GM23338 (cell line): ENCODE measurements around the gene NR3C1.

Experiments
- CREB1 ChIP-seq: fragments of 250-450 bp; sonication (Bioruptor Pico); IDR thresholded peaks from 2 replicates; pipeline ENCODE4 v1.5.0; 2020; ENCODE audit warnings: low read depth, mild to moderate bottlenecking, moderate library complexity
- EZH2 ChIP-seq: fragments of 200-600 bp; sonication (generic); IDR thresholded peaks from one replicate; pipeline ENCODE4 v1.8.0; 2017; ENCODE audit warnings: antibody characterized with exemption, mild to moderate bottlenecking, low read depth; ENCODE audit not compliant: unreplicated experiment
- EZH2phosphoT487 ChIP-seq: fragments of 200-600 bp; sonication (generic); IDR thresholded peaks from one replicate; pipeline ENCODE4 v1.8.1; 2018; ENCODE audit warnings: antibody characterized with exemption; ENCODE audit not compliant: unreplicated experiment
- JUNB ChIP-seq: IDR thresholded peaks from one replicate; pipeline ENCODE4 v1.6.1; 2016; ENCODE audit warnings: antibody characterized with exemption; ENCODE audit not compliant: unreplicated experiment
- NANOG ChIP-seq: IDR thresholded peaks from 2 replicates; pipeline ENCODE4 v1.6.1; 2016; ENCODE audit warnings: antibody characterized with exemption, borderline replicate concordance
- POLR2AphosphoS5 ChIP-seq: IDR thresholded peaks from 2 replicates; pipeline ENCODE4 v1.6.1; 2016; ENCODE audit warnings: antibody characterized with exemption, low read depth
- STAT1 ChIP-seq: IDR thresholded peaks from one replicate; pipeline ENCODE4 v1.6.1; 2016; ENCODE audit warnings: antibody characterized with exemption; ENCODE audit not compliant: unreplicated experiment
- ZNF114 ChIP-seq: fragments of 250-450 bp; sonication (Bioruptor Pico); IDR thresholded peaks from 2 replicates; pipeline ENCODE4 v1.5.0; 2020; ENCODE audit warnings: mild to moderate bottlenecking, moderate library complexity
- ZNF331 ChIP-seq: fragments of 250-450 bp; sonication (Bioruptor Pico); IDR thresholded peaks from 2 replicates; pipeline ENCODE4 v1.5.0; 2020; ENCODE audit warnings: low read depth, mild to moderate bottlenecking, moderate library complexity
- TF ChIP-seq, protein P1 (sequence below): IDR thresholded peaks from one replicate; pipeline ENCODE4 v1.6.1; 2018; ENCODE audit warnings: antibody characterized with exemption; ENCODE audit not compliant: unreplicated experiment
- TF ChIP-seq, protein P2 (sequence below), 2 experiments: fragments of 200-600 bp in 1 of 2; sonication (generic) in 1 of 2; conservative IDR thresholded peaks; 2 replicates each; pipeline versions ENCODE4 v1.5.1 to v1.6.1; 2016 to 2017; ENCODE audit warnings: antibody characterized with exemption in 2 of 2, low read depth in 2 of 2, mild to moderate bottlenecking in 2 of 2, moderate library complexity in 1 of 2
- TF ChIP-seq, protein P3 (sequence below): IDR thresholded peaks from 2 replicates; pipeline ENCODE4 v1.6.1; 2016; ENCODE audit warnings: antibody characterized with exemption
- TF ChIP-seq, protein P4 (sequence below): fragments of 250-450 bp; sonication (Bioruptor Pico); IDR thresholded peaks from 2 replicates; pipeline ENCODE4 v1.5.0; 2020; ENCODE audit warnings: mild to moderate bottlenecking, moderate library complexity

DNA sequence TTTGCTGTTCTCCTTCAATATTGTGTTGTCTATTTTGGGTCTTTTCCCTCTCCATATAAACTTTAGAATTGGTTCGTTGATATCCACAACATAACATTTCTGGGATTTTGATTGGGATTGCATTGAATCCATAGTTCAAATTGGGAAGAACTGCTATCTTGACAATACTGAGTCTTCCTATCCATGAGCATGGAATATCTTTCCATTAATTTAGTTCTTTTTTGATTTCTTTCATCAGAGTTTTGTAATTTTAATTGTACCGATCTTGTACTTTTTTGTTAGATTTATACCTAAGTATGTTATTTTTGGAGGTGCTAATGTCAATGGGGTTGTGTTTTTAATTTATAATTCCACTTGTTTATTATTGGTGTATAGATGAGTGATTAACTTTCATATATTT is 135.1 kb downstream of the NR3C1 start:
- TF ChIP-seq, protein P1, sequence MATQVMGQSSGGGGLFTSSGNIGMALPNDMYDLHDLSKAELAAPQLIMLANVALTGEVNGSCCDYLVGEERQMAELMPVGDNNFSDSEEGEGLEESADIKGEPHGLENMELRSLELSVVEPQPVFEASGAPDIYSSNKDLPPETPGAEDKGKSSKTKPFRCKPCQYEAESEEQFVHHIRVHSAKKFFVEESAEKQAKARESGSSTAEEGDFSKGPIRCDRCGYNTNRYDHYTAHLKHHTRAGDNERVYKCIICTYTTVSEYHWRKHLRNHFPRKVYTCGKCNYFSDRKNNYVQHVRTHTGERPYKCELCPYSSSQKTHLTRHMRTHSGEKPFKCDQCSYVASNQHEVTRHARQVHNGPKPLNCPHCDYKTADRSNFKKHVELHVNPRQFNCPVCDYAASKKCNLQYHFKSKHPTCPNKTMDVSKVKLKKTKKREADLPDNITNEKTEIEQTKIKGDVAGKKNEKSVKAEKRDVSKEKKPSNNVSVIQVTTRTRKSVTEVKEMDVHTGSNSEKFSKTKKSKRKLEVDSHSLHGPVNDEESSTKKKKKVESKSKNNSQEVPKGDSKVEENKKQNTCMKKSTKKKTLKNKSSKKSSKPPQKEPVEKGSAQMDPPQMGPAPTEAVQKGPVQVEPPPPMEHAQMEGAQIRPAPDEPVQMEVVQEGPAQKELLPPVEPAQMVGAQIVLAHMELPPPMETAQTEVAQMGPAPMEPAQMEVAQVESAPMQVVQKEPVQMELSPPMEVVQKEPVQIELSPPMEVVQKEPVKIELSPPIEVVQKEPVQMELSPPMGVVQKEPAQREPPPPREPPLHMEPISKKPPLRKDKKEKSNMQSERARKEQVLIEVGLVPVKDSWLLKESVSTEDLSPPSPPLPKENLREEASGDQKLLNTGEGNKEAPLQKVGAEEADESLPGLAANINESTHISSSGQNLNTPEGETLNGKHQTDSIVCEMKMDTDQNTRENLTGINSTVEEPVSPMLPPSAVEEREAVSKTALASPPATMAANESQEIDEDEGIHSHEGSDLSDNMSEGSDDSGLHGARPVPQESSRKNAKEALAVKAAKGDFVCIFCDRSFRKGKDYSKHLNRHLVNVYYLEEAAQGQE, result no peak
- TF ChIP-seq, protein P2, sequence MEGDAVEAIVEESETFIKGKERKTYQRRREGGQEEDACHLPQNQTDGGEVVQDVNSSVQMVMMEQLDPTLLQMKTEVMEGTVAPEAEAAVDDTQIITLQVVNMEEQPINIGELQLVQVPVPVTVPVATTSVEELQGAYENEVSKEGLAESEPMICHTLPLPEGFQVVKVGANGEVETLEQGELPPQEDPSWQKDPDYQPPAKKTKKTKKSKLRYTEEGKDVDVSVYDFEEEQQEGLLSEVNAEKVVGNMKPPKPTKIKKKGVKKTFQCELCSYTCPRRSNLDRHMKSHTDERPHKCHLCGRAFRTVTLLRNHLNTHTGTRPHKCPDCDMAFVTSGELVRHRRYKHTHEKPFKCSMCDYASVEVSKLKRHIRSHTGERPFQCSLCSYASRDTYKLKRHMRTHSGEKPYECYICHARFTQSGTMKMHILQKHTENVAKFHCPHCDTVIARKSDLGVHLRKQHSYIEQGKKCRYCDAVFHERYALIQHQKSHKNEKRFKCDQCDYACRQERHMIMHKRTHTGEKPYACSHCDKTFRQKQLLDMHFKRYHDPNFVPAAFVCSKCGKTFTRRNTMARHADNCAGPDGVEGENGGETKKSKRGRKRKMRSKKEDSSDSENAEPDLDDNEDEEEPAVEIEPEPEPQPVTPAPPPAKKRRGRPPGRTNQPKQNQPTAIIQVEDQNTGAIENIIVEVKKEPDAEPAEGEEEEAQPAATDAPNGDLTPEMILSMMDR (conservative IDR thresholded peaks at IDR 0.05; ENCODE audit: low read depth in 2 of 2), result no peak
- TF ChIP-seq POLR2AphosphoS5, result no peak
- TF ChIP-seq EZH2, result no peak
- no peak for TF ChIP-seq EZH2phosphoT487
- TF ChIP-seq CREB1 (CRISPR knock-in tag), result no peak
- no peak for TF ChIP-seq JUNB
- TF ChIP-seq, protein P3, sequence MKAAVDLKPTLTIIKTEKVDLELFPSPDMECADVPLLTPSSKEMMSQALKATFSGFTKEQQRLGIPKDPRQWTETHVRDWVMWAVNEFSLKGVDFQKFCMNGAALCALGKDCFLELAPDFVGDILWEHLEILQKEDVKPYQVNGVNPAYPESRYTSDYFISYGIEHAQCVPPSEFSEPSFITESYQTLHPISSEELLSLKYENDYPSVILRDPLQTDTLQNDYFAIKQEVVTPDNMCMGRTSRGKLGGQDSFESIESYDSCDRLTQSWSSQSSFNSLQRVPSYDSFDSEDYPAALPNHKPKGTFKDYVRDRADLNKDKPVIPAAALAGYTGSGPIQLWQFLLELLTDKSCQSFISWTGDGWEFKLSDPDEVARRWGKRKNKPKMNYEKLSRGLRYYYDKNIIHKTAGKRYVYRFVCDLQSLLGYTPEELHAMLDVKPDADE, result no peak
- TF ChIP-seq STAT1, result no peak
- TF ChIP-seq ZNF114 (CRISPR knock-in tag), result no peak
- no peak for TF ChIP-seq NANOG
- TF ChIP-seq, protein P4, sequence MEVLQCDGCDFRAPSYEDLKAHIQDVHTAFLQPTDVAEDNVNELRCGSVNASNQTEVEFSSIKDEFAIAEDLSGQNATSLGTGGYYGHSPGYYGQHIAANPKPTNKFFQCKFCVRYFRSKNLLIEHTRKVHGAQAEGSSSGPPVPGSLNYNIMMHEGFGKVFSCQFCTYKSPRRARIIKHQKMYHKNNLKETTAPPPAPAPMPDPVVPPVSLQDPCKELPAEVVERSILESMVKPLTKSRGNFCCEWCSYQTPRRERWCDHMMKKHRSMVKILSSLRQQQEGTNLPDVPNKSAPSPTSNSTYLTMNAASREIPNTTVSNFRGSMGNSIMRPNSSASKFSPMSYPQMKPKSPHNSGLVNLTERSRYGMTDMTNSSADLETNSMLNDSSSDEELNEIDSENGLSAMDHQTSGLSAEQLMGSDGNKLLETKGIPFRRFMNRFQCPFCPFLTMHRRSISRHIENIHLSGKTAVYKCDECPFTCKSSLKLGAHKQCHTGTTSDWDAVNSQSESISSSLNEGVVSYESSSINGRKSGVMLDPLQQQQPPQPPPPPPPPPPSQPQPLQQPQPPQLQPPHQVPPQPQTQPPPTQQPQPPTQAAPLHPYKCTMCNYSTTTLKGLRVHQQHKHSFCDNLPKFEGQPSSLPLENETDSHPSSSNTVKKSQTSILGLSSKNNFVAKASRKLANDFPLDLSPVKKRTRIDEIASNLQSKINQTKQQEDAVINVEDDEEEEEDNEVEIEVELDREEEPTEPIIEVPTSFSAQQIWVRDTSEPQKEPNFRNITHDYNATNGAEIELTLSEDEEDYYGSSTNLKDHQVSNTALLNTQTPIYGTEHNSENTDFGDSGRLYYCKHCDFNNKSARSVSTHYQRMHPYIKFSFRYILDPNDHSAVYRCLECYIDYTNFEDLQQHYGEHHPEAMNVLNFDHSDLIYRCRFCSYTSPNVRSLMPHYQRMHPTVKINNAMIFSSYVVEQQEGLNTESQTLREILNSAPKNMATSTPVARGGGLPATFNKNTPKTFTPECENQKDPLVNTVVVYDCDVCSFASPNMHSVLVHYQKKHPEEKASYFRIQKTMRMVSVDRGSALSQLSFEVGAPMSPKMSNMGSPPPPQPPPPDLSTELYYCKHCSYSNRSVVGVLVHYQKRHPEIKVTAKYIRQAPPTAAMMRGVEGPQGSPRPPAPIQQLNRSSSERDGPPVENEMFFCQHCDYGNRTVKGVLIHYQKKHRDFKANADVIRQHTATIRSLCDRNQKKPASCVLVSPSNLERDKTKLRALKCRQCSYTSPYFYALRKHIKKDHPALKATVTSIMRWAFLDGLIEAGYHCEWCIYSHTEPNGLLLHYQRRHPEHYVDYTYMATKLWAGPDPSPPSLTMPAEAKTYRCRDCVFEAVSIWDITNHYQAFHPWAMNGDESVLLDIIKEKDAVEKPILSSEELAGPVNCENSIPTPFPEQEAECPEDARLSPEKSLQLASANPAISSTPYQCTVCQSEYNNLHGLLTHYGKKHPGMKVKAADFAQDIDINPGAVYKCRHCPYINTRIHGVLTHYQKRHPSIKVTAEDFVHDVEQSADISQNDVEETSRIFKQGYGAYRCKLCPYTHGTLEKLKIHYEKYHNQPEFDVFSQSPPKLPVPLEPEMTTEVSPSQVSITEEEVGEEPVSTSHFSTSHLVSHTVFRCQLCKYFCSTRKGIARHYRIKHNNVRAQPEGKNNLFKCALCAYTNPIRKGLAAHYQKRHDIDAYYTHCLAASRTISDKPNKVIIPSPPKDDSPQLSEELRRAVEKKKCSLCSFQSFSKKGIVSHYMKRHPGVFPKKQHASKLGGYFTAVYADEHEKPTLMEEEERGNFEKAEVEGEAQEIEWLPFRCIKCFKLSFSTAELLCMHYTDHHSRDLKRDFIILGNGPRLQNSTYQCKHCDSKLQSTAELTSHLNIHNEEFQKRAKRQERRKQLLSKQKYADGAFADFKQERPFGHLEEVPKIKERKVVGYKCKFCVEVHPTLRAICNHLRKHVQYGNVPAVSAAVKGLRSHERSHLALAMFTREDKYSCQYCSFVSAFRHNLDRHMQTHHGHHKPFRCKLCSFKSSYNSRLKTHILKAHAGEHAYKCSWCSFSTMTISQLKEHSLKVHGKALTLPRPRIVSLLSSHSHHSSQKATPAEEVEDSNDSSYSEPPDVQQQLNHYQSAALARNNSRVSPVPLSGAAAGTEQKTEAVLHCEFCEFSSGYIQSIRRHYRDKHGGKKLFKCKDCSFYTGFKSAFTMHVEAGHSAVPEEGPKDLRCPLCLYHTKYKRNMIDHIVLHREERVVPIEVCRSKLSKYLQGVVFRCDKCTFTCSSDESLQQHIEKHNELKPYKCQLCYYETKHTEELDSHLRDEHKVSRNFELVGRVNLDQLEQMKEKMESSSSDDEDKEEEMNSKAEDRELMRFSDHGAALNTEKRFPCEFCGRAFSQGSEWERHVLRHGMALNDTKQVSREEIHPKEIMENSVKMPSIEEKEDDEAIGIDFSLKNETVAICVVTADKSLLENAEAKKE, result no peak
- no peak for TF ChIP-seq ZNF331 (CRISPR knock-in tag)
